Ascending aorta (tissue), 2 donors: ENCODE data around the gene TRIM23. TPM values are rescaled to one million over a fixed set of nuclear protein-coding genes. Genes with fewer than 3 reads are reported as not detected.

Experiments
- DNase-seq, 2 donors: peaks; one replicate each; pipeline ENCODE4 v3.0.0-alpha.2; 2019; ENCODE audit warnings: low spot score in 2 of 2
- H3K27ac ChIP-seq, 2 donors: fragments of 200-600 bp; sonication (generic); one replicate each; pipeline ENCODE4 v1.5.1; 2016 to 2017; ENCODE audit warnings: mild to moderate bottlenecking in 1 of 2
- H3K27me3 ChIP-seq: fragments of 200-600 bp; sonication (generic); one replicate; pipeline ENCODE4 v1.5.1; 2017
- H3K36me3 ChIP-seq, 2 donors: fragments of 200-600 bp; sonication (generic); one replicate each; pipeline ENCODE4 v1.5.1; 2016
- H3K4me1 ChIP-seq, 2 donors: fragments of 200-600 bp; sonication (generic); one replicate each; pipeline ENCODE4 v1.5.1; 2016 to 2017; ENCODE audit warnings: mild to moderate bottlenecking in 1 of 2
- H3K4me3 ChIP-seq, 2 donors: fragments of 200-600 bp; sonication (generic); one replicate each; pipeline ENCODE4 v1.5.1; 2016 to 2017; ENCODE audit warnings: mild to moderate bottlenecking in 1 of 2
- H3K9me3 ChIP-seq, 2 donors: fragments of 200-600 bp; sonication (generic); one replicate each; pipeline ENCODE4 v1.5.1; 2016
- CTCF ChIP-seq, 3 experiments: fragments of 200-600 bp in 2 of 3; fragments of 450-650 bp in 1 of 3; sonication (generic) in 2 of 3; IDR thresholded peaks; one replicate each; pipeline ENCODE4 v1.5.1; 2016 to 2019; ENCODE audit warnings: antibody characterized with exemption in 3 of 3, mild to moderate bottlenecking in 1 of 3, moderate library complexity in 1 of 3
- intact Hi-C: fragments of 100-400 bp; cut with DNase I; formaldehyde crosslinking; loops from one replicate; pipeline ENCODE4 v1.15.1; 2023
- total RNA-seq: library from RNA; depleted of rRNA; stranded (reverse); fragments of >200 nt; gene quantifications from one replicate; pipeline ENCODE4 v1.1.0, GENCODE V29; 2016

Gene TRIM23
- total RNA-seq: 2.4 TPM

GRCh38 chr5:65624025-65624570 lies at the start of gene TRIM23:
Gene TRIM23 (minus strand): TSS chr5:65624333. CDS start chr5:65624274, 59 bp downstream.
- intact Hi-C loops: loop anchor here (2.0 kb wide), 3 partner anchors 61 to 521 kb away; partner anchors contain the start of genes CENPK, NLN, PPWD1 and SGTB
- no peak for TF ChIP-seq CTCF (IDR thresholded peaks at IDR 0.05)
- peak; percentile 80 to 95 for DNase-seq
- Histone ChIP-seq H3K9me3 (no peaks in the 10 kb centered on the region), H3K36me3 (no peaks in the 10 kb centered on the region), H3K27ac (peak within 1 kb of the TSS; percentile 80 to 83), H3K4me1 (peaks cover 0 to 21% of the 10 kb centered on the region in 2 donors), H3K4me3 (peak within 1 kb of the TSS; percentile 85 to 86), H3K27me3 (no peaks in the 10 kb centered on the region)

GRCh38 chr5:65672796-65673195 lies 48.7 kb upstream of the TRIM23 start:
- no peak for DNase-seq
- Histone ChIP-seq H3K9me3 (no peaks in the 10 kb centered on the region), H3K27ac (no peak overlapping the region), H3K27me3 (no peaks in the 10 kb centered on the region), H3K36me3 (peaks cover 18 to 44% of the 10 kb centered on the region in 2 donors), H3K4me1 (no peaks in the 10 kb centered on the region), H3K4me3 (no peak overlapping the region)
- intact Hi-C loops: no loop called here
- no peak for TF ChIP-seq CTCF (IDR thresholded peaks at IDR 0.05)

GRCh38 chr5:65668696-65669095 lies 44.6 kb upstream of the TRIM23 start:
- H3K27me3 ChIP-seq: no peaks in the 10 kb centered on the region
- H3K36me3 ChIP-seq: peaks cover 16 to 55% of the 10 kb centered on the region in 2 donors
- no peak overlapping the region for H3K27ac ChIP-seq
- no peak for DNase-seq
- no peaks in the 10 kb centered on the region for H3K9me3 ChIP-seq
- intact Hi-C loops: no loop called here
- no peaks in the 10 kb centered on the region for H3K4me1 ChIP-seq
- no peak overlapping the region for H3K4me3 ChIP-seq
- TF ChIP-seq CTCF (IDR thresholded peaks at IDR 0.05): no peak

GRCh38 chr5:65663804-65664521 lies 39.8 kb upstream of the TRIM23 start:
- intact Hi-C loops: no loop called here
- Histone ChIP-seq H3K27ac (no peak overlapping the region), H3K9me3 (no peaks in the 10 kb centered on the region), H3K4me1 (no peaks in the 10 kb centered on the region), H3K36me3 (peaks cover 3 to 44% of the 10 kb centered on the region in 2 donors), H3K4me3 (no peak overlapping the region), H3K27me3 (no peaks in the 10 kb centered on the region)
- peak in 1 of 3 experiments; percentile 16 for TF ChIP-seq CTCF (IDR thresholded peaks at IDR 0.05)
- no peak for DNase-seq

- TF ChIP-seq CTCF (IDR thresholded peaks at IDR 0.05): no peak
- Histone ChIP-seq H3K27me3 (no peaks in the 10 kb centered on the region), H3K9me3 (no peaks in the 10 kb centered on the region), H3K36me3 (peaks cover 0 to 21% of the 10 kb centered on the region in 2 donors), H3K4me1 (no peaks in the 10 kb centered on the region), H3K27ac (no peak overlapping the region), H3K4me3 (no peak overlapping the region)
- intact Hi-C loops: no loop called here
- no peak for DNase-seq
Measured at GRCh38 chr5:65654713-65655112, 30.6 kb upstream of the TRIM23 start.
